ENCODE measurements around the gene FCN3. TPM values are rescaled to one million over a fixed set of nuclear protein-coding genes. Genes with fewer than 3 reads are reported as not detected.
A peak's percentile ranks its signal among the peaks of the same experiment; 100 is the strongest.

FCN3 gene
- total and polyA plus RNA-seq, 9 of the 15 experiments (the other 6 are each of a cell fraction or from before 2014, with no cell fraction given): 0.49 TPM; not detected in 8

GRCh38 chr1:27403065-27403726 lies 28.6 kb upstream of the FCN3 start (continued):
- TF ChIP-seq HMGN3 (IDR thresholded peaks at IDR 0.05; ENCODE audit: borderline replicate concordance, extremely low read depth, insufficient read length, low read depth, low read length): peak; percentile 50
- no peak for TF ChIP-seq MTA1 (IDR thresholded peaks at IDR 0.05; ENCODE audit: borderline replicate concordance)
- peak; percentile 91 for TF ChIP-seq PKNOX1 (IDR thresholded peaks at IDR 0.05)
- no peak for TF ChIP-seq PTBP1 (IDR thresholded peaks at IDR 0.05; ENCODE audit: low read depth, low read length)
- TF ChIP-seq REST (IDR thresholded peaks at IDR 0.05; ENCODE audit: borderline replicate concordance): peak; percentile 31; the same call in 1 of the 2 replicates
- TF ChIP-seq REST (CRISPR knock-in tag; IDR thresholded peaks at IDR 0.05; ENCODE audit: low read depth): no peak
- TF ChIP-seq CTCF (IDR thresholded peaks at IDR 0.05 in 2 of 3, conservative IDR thresholded peaks at IDR 0.05 in 1 of 3; ENCODE audit: insufficient read depth in 2 of 3, low read depth in 1 of 3, low read length in 3 of 3): peak; percentile 44 to 67 (median 60)
- peak; percentile 9 to 57; a peak in 2 of 4 replicates for TF ChIP-seq RAD21 (CRISPR knock-in tag; conservative IDR thresholded peaks at IDR 0.05 in 1 of 2, IDR thresholded peaks at IDR 0.05 in 1 of 2)
- no peak for TF ChIP-seq TFAP4 (CRISPR knock-in tag; IDR thresholded peaks at IDR 0.05; ENCODE audit: borderline replicate concordance)
- 0 out of 2 replicates have a peak, but pooled peaks have one; percentile 44 for TF ChIP-seq RUNX1 (IDR thresholded peaks at IDR 0.05; ENCODE audit: low read depth)
- peak; percentile 12 for TF ChIP-seq E2F8 (IDR thresholded peaks at IDR 0.05; ENCODE audit: low read depth, partially characterized antibody)
